ENCODE data around the gene SMARCA2.

- no peak for TF ChIP-seq MAX (IDR thresholded peaks at IDR 0.05)
- no peak for TF ChIP-seq NR2F2 (IDR thresholded peaks at IDR 0.05)
- no peak for TF ChIP-seq JUND (IDR thresholded peaks at IDR 0.05)
- TF ChIP-seq, protein P1, sequence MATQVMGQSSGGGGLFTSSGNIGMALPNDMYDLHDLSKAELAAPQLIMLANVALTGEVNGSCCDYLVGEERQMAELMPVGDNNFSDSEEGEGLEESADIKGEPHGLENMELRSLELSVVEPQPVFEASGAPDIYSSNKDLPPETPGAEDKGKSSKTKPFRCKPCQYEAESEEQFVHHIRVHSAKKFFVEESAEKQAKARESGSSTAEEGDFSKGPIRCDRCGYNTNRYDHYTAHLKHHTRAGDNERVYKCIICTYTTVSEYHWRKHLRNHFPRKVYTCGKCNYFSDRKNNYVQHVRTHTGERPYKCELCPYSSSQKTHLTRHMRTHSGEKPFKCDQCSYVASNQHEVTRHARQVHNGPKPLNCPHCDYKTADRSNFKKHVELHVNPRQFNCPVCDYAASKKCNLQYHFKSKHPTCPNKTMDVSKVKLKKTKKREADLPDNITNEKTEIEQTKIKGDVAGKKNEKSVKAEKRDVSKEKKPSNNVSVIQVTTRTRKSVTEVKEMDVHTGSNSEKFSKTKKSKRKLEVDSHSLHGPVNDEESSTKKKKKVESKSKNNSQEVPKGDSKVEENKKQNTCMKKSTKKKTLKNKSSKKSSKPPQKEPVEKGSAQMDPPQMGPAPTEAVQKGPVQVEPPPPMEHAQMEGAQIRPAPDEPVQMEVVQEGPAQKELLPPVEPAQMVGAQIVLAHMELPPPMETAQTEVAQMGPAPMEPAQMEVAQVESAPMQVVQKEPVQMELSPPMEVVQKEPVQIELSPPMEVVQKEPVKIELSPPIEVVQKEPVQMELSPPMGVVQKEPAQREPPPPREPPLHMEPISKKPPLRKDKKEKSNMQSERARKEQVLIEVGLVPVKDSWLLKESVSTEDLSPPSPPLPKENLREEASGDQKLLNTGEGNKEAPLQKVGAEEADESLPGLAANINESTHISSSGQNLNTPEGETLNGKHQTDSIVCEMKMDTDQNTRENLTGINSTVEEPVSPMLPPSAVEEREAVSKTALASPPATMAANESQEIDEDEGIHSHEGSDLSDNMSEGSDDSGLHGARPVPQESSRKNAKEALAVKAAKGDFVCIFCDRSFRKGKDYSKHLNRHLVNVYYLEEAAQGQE (IDR thresholded peaks at IDR 0.05): no peak
- no peak for TF ChIP-seq CTCF (IDR thresholded peaks at IDR 0.05; ENCODE audit: low read depth, low read length, missing input control)
- TF ChIP-seq RAD21 (IDR thresholded peaks at IDR 0.05): no peak
- TF ChIP-seq RXRA (IDR thresholded peaks at IDR 0.05): no peak
- TF ChIP-seq HNF4G (IDR thresholded peaks at IDR 0.05): no peak
- no peak for TF ChIP-seq SP1 (IDR thresholded peaks at IDR 0.05)
- TF ChIP-seq, protein P2, sequence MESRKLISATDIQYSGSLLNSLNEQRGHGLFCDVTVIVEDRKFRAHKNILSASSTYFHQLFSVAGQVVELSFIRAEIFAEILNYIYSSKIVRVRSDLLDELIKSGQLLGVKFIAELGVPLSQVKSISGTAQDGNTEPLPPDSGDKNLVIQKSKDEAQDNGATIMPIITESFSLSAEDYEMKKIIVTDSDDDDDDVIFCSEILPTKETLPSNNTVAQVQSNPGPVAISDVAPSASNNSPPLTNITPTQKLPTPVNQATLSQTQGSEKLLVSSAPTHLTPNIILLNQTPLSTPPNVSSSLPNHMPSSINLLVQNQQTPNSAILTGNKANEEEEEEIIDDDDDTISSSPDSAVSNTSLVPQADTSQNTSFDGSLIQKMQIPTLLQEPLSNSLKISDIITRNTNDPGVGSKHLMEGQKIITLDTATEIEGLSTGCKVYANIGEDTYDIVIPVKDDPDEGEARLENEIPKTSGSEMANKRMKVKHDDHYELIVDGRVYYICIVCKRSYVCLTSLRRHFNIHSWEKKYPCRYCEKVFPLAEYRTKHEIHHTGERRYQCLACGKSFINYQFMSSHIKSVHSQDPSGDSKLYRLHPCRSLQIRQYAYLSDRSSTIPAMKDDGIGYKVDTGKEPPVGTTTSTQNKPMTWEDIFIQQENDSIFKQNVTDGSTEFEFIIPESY (IDR thresholded peaks at IDR 0.05): no peak
Observed at GRCh38 chr9:2228641-2229040, 213.5 kb downstream of the SMARCA2 start.

Data from liver (tissue), 3 donors.